GM12873 (cell line): ENCODE data around the gene DNAJB6.

Experiments
- TF ChIP-seq, protein P1 (sequence below): IDR thresholded peaks from 2 replicates; pipeline ENCODE4 v1.5.1; 2012; ENCODE audit warnings: low read depth, mild to moderate bottlenecking, moderate library complexity, low read length, control low read depth; ENCODE audit not compliant: insufficient read depth; ENCODE audit errors: missing control alignments

Gene DNAJB6

DNA sequence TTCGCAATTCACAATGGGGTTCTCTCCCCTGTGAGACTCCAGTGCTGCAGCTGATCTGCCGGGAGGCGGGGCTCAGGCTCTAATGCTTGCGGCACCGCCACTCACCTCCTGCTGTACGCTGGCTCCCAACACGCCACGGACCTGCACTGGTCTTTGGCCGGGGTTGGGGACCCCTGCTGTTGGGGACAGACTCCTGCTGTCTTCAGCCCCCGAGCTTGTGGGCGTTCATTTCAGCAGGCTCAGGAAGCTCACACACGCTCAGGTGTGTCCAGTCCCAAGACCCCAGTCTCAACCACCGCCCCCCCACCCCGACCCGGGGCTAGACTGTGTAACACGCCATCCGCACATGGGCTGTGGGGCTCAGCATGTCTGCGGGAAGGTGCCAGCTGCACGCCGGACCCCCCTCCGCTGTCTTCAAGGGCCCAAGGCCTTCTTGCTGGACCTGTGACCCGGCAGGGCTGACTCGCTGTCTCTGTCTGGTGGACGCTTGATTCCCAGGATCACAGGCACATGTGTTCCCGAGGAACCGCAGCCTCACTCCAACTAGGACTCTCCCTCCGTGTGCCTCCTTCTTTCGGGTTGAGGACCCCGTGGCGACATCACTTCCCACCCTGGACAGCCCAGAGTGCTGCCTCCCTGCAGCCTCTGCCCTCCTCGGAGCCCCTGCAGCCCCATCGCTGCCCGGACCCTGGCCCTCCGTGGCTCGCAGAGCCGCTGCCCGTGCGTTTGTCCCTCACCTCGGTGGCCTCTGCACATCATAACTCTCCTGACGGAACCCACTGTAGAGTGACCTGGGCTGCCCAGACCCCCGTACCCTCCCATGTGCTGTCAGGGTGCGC is 106.4 kb downstream of the DNAJB6 start:
- TF ChIP-seq, protein P1, sequence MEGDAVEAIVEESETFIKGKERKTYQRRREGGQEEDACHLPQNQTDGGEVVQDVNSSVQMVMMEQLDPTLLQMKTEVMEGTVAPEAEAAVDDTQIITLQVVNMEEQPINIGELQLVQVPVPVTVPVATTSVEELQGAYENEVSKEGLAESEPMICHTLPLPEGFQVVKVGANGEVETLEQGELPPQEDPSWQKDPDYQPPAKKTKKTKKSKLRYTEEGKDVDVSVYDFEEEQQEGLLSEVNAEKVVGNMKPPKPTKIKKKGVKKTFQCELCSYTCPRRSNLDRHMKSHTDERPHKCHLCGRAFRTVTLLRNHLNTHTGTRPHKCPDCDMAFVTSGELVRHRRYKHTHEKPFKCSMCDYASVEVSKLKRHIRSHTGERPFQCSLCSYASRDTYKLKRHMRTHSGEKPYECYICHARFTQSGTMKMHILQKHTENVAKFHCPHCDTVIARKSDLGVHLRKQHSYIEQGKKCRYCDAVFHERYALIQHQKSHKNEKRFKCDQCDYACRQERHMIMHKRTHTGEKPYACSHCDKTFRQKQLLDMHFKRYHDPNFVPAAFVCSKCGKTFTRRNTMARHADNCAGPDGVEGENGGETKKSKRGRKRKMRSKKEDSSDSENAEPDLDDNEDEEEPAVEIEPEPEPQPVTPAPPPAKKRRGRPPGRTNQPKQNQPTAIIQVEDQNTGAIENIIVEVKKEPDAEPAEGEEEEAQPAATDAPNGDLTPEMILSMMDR: no peak

DNA sequence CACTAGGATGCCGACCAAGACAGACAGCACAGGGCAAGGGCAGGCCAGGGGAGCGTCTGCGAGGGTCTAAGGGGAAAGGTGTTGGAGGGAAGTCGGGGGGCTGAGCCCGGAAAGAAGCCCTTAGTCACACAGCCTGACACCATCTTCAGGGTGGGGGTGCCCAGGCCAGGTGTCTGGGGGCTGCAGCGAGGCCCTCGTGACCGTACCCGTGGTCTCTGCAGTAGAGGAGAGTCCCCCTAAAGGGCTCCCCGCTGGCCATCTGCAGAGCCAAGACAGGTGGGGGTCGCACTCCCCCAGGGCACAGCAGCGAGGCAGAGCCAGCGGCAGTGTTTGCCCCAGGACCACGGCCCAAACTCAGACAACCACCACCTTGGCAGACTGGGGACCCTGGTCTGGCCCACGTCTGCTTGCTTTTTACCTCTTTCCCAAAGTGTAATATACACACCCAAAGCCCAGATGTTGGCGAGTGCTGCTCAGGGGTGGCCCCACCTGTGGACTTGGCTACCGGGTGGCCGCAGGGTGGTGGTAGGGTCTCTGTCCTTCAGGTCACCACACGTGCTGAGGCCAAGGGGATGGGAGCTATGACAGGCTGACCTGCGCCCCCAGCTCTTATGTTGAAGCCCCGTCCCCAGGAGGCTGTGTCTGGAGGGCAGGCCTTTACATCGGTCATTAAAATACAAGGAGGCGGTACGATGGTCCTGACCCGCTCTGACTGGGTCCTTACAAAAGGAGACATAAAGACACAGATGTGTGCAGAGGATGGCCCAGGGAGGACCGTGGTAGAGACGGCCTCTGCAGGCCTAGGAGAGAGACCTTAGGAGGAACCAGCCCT is 107.4 kb downstream of the DNAJB6 start:
- TF ChIP-seq, protein P1: no peak

DNA sequence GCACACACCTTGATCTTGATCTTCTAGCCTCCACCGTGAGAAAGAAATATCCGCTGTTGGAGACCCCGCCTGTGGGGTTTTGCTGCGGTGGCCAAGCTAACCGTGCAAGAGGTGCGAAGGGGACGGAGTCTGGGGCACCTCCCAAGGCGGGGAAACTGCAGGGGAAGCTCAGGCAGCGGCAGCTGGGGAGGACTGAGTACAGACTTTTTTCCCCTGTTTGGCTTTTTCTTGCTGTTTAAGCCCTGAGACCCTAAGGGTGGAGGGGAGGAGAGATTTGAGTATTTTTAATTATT is 108.0 kb downstream of the DNAJB6 start:
- TF ChIP-seq, protein P1: no peak

DNA sequence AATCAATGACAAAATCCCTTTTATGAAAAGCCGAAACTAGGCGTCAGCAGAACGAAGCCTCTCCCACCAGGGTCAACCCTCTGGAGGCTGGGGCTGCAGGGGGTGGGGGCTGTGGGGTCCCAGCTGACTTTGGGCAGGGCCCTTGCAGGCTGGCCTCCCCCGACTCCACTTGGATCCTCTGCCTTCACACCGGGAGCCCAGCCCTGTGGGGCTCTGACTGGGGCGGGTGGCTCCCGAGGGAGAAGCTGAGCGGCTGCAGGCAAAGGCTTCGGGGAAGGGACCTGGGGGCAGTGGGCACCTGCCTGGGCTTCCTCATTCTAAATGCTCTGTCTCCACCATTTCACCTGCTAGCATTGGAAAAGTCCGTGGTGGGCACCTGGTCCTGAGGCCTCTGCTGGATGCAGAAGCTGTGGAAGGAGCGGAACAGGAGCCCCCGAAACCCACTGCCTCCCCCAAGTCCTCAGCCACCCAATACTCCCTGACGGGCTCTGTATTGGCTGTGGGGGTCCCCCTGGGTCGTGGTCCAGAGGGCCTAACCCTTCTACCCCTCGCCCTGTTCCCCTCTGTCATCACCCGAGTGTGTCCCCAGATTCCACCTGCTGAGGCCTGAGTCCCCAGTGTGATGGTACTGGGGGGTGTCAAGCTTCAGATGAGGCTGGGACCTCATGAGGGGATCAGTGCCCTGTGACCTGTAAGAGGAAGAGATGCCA is 108.6 kb downstream of the DNAJB6 start:
- TF ChIP-seq, protein P1: no peak

DNA sequence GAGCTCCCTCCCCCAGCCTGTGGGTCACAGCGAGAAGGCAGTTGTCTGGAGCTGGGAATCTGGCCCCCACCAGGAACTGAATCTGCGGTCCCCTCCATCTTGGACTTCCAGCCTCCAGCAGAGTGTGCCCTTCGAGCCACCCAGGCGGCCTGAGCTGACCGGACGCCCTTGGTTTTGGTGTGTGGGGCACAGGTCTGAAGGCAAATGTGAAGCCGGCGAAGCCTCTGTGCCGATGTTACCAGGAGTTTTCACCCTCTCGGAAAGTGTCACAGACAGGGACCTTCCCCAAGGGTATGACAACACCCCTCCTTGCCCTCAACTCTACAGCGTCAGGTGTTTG is 109.1 kb downstream of the DNAJB6 start:
- TF ChIP-seq, protein P1: no peak

DNA sequence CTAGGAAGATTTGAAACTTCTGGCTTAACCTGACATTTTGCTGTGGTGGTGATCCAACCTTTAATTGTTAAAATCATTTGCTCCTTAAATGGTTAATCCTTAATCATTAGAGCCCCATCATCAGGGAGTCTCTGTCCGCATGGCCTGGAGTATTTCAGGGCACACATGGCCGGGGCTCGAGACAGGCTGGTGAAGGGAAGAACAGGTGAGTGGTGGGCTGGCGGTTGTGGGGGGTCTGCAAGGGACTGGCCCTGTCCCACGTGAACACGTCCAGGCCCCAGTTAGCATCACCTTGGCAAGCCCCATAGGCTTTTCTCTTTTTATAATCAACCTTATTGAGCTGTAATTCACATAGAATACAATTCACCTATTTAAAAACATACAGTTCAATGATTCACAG is 109.5 kb downstream of the DNAJB6 start:
- TF ChIP-seq, protein P1: no peak
